ENCODE results near the gene EXOC1. TPM values are rescaled to one million over a fixed set of nuclear protein-coding genes. Genes with fewer than 3 reads are reported as not detected.

Gene EXOC1
- total and polyA plus RNA-seq, 9 donors: 14.6 to 32.7 (median 24.1) TPM

DNA sequence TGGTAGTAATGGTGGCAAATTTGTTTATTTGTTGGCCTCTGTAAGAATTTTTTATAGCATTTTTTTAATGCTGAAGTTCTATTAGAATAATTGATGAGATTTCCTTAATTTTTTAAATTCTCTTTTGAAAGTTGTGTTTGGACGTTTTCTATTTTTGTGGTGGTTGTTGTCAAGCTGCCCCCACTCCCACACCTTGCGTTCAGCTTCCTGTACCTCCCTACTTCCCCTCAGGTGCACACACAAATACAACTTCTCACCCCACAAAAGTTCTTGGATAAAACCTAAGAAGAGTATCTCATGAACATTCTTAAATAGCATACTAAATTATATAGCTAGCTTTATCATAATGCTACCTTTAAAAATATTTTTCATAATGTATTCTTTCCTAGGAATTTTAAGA, 38.7 kb downstream of the EXOC1 start:
- TF ChIP-seq CTCF (IDR thresholded peaks at IDR 0.05) (no peak), POLR2A (IDR thresholded peaks at IDR 0.05) (no peak)
- Histone ChIP-seq H3K4me1 (ENCODE audit: insufficient read depth) (no peaks in the 10 kb centered on the region), H3K9me3 (no peaks in the 10 kb centered on the region), H3K36me3 (no peaks in the 10 kb centered on the region), H3K4me3 (no peak overlapping the region), H3K27me3 (no peaks in the 10 kb centered on the region), H3K27ac (no peak overlapping the region)
- intact Hi-C loops (cut with DNase I): no loop called here
- no peak for DNase-seq
- 68 to 72% (median 71%) methylated on average over 2 of the region's 2 CpGs for WGBS, 3 donors

DNA sequence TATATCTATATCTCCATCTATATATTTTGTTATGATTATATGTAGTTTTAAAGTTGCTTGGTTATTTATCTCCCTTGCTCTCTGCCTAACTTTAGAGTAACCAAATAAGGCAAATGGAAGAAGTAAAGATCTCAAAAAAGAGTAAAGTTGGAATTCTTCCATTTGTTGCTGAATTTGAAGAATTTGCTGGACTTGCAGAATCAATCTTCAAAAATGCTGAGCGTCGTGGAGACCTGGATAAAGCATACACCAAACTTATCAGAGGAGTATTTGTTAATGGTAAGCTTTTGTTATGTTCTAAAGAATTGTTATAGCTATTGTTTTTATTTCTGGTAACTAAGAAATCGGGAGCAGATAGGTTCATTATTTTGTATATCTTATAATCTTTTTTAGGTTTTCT, 43.2 kb downstream of the EXOC1 start:
- intact Hi-C loops (cut with DNase I): no loop called here
- Histone ChIP-seq H3K9me3 (no peaks in the 10 kb centered on the region), H3K27me3 (no peaks in the 10 kb centered on the region), H3K27ac (no peak overlapping the region), H3K4me1 (ENCODE audit: insufficient read depth) (peaks cover 2% of the 10 kb centered on the region), H3K36me3 (no peaks in the 10 kb centered on the region), H3K4me3 (no peak overlapping the region)
- WGBS, 3 donors: 11 to 35% (median 18%) methylated on average over 3 of the region's 3 CpGs
- TF ChIP-seq CTCF (IDR thresholded peaks at IDR 0.05) (no peak), EP300 (IDR thresholded peaks at IDR 0.05) (no peak), POLR2A (IDR thresholded peaks at IDR 0.05) (no peak)
- DNase-seq: no peak

DNA sequence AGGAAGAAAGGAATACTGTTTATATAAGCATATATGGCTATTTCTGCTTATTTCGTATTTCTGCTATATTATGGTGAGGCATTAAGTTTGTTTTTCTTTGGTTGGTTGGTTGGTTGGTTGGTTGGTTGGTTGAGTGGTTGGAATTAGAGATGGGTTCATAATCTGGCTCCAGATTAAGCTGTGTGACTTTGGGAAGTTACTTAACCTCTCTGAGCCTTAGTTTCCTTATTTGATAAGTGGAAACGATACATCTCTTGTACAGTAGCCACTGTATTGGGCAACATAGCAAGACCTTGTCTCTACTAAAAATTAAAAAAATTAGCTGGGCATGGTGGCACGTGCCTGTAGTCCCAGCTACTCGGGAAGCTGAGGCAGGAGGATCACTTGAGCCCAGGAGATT, 49.2 kb downstream of the EXOC1 start:
- TF ChIP-seq EP300 (IDR thresholded peaks at IDR 0.05) (no peak), CTCF (IDR thresholded peaks at IDR 0.05) (no peak), POLR2A (IDR thresholded peaks at IDR 0.05) (no peak)
- intact Hi-C loops (cut with DNase I): no loop called here
- Histone ChIP-seq H3K36me3 (no peaks in the 10 kb centered on the region), H3K4me1 (ENCODE audit: insufficient read depth) (peaks cover 2% of the 10 kb centered on the region), H3K4me3 (no peak overlapping the region), H3K27ac (no peak overlapping the region), H3K27me3 (no peaks in the 10 kb centered on the region), H3K9me3 (no peaks in the 10 kb centered on the region)
- 95 to 97% (median 97%) methylated on average over 4 of the region's 4 CpGs for WGBS, 3 donors
- no peak for DNase-seq

DNA sequence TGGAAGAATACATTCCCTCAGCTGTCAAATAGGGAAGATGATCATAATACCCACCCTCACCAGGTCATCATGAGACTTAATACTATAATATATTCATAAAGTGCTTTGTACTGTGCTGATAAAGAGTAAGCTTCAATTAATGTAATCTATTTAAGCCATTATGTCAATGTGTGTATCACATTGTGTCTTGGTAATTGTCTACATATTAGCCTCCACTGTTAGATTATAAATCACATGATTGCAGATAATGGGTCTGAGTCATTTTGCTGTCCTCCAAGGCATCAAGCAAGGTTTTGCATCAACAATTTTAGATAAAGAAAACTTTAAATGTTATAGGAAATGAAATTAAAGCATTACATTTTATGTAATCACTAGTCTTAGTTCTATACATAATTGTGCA, 50.1 kb downstream of the EXOC1 start:
- Histone ChIP-seq H3K36me3 (no peaks in the 10 kb centered on the region), H3K4me1 (ENCODE audit: insufficient read depth) (peaks cover 2% of the 10 kb centered on the region), H3K27ac (no peak overlapping the region), H3K4me3 (no peak overlapping the region), H3K27me3 (no peaks in the 10 kb centered on the region), H3K9me3 (no peaks in the 10 kb centered on the region)
- intact Hi-C loops (cut with DNase I): no loop called here
- no peak for DNase-seq
- no peak for TF ChIP-seq EP300 (IDR thresholded peaks at IDR 0.05)
- no peak for TF ChIP-seq POLR2A (IDR thresholded peaks at IDR 0.05)
- TF ChIP-seq CTCF (IDR thresholded peaks at IDR 0.05): no peak

- Histone ChIP-seq H3K36me3 (no peaks in the 10 kb centered on the region), H3K4me3 (no peak overlapping the region), H3K9me3 (no peaks in the 10 kb centered on the region), H3K27ac (no peak overlapping the region), H3K27me3 (no peaks in the 10 kb centered on the region), H3K4me1 (ENCODE audit: insufficient read depth) (peaks cover 2% of the 10 kb centered on the region)
- DNase-seq: no peak
- intact Hi-C loops (cut with DNase I): no loop called here
- no peak for TF ChIP-seq EP300 (IDR thresholded peaks at IDR 0.05)
- no peak for TF ChIP-seq CTCF (IDR thresholded peaks at IDR 0.05)
- no peak for TF ChIP-seq POLR2A (IDR thresholded peaks at IDR 0.05)
Observed at GRCh38 chr4:55904576-55904975, 51.1 kb downstream of the EXOC1 start.

Measured in ovary (tissue), 9 donors.